ENCODE measurements around the gene DNAJB1. TPM values are rescaled to one million over a fixed set of nuclear protein-coding genes. Genes with fewer than 3 reads are reported as not detected.

The DNAJB1 gene
- total RNA-seq, 1 donor from 2014 or later, result 111 TPM

GRCh38 chr19:14496834-14497227 lies 21.4 kb downstream of the DNAJB1 start:
- DNase-seq (ENCODE audit: low spot score), result no peak

DNA sequence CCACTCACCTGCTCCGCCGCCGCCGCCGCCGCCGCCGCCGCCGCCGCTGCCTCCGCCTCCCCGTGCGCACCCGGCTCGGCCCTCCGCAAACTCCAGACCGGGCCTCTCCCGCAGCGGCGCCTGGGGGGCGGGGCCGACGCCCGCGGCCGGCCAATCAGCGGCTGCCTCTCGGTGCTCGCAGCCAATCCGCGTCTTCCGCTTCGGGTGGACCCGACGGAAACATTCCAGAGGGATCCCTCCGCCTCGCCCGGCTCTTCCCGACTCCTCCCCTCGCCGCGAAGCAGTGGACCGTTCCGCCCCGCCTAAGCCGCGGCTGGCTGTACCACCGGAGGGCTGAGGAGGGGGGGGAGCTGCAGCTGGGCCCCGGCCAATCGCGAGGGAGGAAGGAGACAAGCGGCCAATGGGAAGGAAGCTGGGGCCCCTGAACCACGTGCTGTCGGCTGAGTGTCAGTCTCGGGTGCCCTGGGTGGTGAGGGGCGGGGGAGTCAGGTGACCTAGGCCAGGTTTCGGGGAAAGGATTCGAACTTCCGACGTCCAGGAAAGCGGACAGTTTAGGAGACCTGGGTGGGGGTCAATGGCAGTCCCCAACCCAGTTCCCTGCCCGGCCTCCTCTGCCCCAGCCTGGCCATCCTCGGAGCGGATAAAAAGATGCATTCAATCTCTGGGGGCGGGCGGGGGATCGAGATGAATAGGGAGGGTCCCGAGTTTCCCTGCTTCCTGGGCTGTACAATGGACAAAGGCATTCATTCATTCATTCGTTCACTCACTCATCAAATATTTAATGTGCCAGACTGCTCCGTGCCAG lies 22.0 kb downstream of the DNAJB1 start, which contains the start of gene GIPC1:
Gene GIPC1, minus strand, starts transcription at position 99 of the 805 bp plus-strand sequence. CDS start 13,151 bp downstream, outside the sequence.
- peak; percentile 99 for DNase-seq (ENCODE audit: low spot score)

GRCh38 chr19:14495672-14496028 lies 22.5 kb downstream of the DNAJB1 start:
- DNase-seq (ENCODE audit: low spot score), result no peak

- no peak for DNase-seq (ENCODE audit: low spot score)
Measured at GRCh38 chr19:14494910-14495671, 23.1 kb downstream of the DNAJB1 start.

GRCh38 chr19:14494411-14494810 lies 23.8 kb downstream of the DNAJB1 start:
- DNase-seq (ENCODE audit: low spot score), result no peak

DNA sequence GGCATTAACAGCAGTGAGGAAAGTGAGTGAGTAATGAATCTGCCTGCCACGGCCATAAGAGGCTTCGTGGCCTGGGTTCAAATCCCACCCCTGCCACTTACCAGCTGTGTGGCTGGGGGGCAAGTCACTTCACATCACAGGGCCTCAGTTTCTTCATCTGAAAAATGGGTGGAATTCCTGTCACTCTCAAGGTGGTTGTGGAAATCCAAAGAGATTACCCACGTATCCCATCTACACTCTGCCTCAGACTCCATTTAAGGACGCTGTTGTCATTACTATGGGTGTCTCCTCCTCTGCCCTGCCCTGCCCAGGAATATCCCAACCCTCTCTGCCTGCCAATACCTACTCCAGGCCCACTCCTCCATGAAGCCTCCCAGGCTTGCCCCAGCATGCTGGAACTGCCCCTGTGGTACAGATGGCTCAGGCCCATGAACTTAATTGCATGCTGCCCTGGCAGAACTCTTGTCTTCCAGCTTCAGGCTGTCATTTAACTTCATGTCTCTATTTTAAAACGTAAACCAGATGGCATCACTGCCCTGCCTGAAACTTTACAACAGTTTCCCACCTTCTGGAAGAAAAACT lies 25.4 kb downstream of the DNAJB1 start:
- DNase-seq (ENCODE audit: low spot score), result no peak

- no peak for DNase-seq (ENCODE audit: low spot score)
Measured at GRCh38 chr19:14487370-14488125, 30.6 kb downstream of the DNAJB1 start.

DNA sequence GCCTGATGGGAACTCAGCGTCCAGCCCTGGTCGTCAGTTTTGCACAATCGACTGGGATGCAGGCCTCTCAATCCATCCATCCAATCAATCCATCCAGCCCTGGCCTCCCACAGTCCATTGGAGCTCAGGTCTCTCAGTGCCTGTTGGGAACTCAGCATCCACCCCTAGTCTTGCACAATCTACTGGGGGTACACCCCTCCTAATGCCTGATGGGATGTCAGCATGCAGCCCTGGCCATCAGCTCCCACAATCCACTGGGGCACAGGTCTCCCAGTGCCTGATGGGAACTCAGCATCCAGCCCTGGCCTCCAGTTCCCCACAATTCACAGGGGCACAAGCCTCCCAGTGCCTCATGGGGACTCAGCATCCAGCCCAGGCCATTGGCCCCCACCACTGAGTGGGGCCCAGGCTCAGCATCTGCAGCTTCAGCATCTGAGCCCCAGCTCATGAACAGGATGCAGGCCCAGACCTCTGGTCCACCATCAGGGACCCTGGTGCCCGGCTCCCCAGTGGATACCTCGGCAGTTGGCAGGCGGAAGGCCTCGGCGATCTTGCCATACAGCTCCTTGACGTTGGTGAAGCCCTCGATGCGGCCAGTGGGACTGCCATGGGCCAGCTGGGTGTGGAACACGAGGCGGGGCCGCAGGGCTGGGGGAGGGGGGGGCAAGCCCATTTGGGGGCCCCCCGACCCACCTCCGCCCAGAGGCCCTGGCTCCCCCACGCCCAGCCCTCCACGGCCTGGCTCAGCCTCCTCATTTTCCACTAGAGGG lies 35.8 kb downstream of the DNAJB1 start:
- DNase-seq (ENCODE audit: low spot score), result no peak

- no peak for DNase-seq (ENCODE audit: low spot score)
Measured at GRCh38 chr19:14480700-14481079, 37.5 kb downstream of the DNAJB1 start.

DNA sequence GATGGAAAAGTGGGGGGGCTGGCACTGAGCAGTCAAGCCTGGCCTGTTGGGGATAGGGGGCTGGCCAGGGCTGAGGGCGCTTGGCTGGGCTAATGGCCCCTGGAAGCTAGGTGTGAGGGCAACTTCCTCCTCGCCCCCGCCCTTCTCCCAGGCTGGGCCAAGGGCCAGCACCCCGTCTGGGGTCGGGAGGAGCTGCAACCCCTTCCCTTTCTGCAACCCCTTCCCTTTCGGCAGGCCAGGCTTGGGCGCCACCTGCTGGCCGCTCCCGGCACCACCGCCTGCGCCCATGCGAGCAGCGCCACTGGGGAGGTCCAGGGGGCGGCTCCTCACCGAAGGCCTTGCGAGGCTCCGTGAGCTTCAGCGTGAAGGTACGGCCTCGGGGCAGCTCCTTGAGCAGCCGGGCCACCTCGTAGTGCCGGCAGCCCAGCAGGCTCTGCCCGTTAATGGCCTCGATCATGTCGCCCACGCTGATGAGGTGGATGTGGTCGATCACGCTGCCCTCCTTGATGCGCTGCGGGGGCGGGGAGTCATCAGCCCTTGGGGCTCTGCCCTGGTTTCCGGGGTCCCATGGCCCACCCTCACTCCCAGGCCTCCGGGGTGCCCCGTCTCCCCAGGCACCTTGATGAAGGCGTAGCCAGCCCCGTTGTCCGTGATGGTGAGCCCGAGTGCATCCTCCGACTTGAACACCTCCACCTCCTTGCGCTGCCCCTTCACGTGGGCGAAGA lies 38.1 kb downstream of the DNAJB1 start:
- peak; percentile 91 for DNase-seq (ENCODE audit: low spot score)

DNA sequence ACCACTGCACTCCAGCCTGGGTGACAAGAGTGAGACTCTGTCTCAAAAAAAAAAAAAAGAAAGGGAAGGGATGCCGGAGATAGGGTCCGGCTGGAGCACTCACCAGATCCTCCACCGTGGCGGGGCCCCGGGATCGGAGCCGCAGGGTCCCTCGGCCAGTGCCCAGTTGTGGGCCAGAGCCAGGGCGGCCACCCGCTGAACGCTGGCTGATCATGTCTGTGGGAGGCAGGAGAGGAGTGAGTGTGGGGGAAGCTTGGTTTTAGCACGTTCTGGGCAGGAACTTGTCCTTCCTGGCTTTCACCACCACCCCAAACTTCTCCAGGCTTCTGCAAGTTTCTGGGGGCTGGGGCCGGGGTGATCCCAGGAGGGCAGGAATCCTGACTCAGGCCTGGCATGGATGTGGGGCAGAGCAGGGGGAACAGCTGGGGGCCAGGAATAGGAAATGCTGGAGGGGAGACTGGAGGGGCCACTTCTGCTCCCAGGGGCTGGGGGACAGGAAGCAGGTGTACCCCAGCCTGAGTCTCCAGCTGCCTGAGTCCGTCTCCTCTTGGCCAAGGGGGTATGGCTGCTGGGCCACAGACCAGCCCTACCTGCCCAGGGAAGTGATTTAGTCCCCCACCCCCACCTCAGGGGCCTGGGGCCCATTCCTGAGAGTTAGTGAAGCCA lies 38.8 kb downstream of the DNAJB1 start:
- DNase-seq (ENCODE audit: low spot score), result no peak

DNA sequence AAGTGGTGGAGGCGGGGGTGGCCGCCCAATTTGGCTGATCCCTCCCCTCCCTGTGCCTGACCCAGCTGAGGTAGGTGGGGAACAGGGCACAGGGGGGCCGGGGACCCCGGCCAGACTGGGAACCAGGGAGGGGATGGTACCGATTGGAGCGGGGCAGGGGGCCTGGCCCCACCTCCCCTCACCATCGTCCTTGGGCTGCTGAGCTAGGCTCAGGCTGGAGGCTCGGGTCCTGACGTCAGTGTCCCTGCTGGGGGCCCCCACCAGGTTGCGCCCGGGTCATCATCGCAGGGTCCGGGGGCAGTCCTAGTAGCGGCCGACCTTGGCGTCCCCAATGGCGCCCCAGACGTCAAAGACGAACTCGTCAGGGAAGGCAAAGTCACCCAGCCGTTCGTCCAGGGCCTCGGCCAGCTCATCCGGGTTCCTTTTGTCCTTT lies 40.1 kb downstream of the DNAJB1 start:
- DNase-seq (ENCODE audit: low spot score), result no peak

GRCh38 chr19:14477418-14478112 lies 40.6 kb downstream of the DNAJB1 start:
- no peak for DNase-seq (ENCODE audit: low spot score)

DNA sequence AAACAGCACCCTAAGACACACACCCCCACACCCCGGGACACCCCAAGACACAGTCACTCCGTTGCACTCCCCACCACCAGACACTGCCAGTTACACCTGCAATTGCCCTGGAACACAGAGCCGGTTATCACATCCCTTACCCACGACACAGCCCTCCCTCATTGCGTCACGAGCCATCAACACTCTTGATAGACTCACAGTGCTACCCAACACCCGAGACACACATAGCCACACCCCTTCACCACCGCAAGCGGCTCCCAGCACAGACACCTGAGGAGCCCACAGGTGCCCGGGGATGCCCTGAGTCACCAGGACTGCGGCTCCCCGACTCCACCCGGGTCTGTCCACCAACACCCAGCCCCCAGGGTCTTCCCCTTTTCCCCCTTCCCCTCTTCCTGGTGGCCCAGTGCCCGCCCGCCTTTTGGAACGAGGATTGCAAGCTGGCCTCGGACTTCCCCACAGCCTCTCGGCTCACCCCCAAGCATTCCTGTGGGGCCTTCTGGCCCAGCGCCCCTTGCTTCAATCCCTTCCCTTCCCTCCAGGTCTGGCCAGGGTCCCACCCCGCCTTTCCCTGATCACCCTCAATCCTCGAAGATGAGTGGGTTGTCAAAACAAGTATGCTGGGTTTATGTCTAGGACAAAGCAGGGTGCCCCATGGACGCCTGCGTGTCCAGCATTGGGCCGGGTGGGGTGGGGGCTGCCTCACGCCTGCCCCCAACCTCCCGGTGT lies 41.4 kb downstream of the DNAJB1 start:
- no peak for DNase-seq (ENCODE audit: low spot score)

GRCh38 chr19:14476327-14476672 lies 41.9 kb downstream of the DNAJB1 start:
- no peak for DNase-seq (ENCODE audit: low spot score)

GRCh38 chr19:14475251-14476073 lies 42.7 kb downstream of the DNAJB1 start, which contains the start of gene PTGER1:
TSS of gene PTGER1 (minus strand) at chr19:14475354. CDS start at chr19:14474320, 1,034 bp downstream.
- DNase-seq (ENCODE audit: low spot score), result no peak

GRCh38 chr19:14474827-14475226 lies 43.4 kb downstream of the DNAJB1 start:
- DNase-seq (ENCODE audit: low spot score), result no peak
